Neural progenitor cell (in vitro differentiated cells): Measurements from ENCODE around the gene GOLGB1.

Experiments
- CTCF ChIP-seq: fragments of 200-600 bp; sonication (generic); IDR thresholded peaks from 2 replicates; pipeline ENCODE4 v1.5.1; 2017; ENCODE audit warnings: antibody characterized with exemption, mild to moderate bottlenecking
- EZH2phosphoT487 ChIP-seq: fragments of 200-600 bp; sonication (generic); IDR thresholded peaks from 2 replicates; pipeline ENCODE4 v1.6.1; 2017; ENCODE audit warnings: antibody characterized with exemption

DNA sequence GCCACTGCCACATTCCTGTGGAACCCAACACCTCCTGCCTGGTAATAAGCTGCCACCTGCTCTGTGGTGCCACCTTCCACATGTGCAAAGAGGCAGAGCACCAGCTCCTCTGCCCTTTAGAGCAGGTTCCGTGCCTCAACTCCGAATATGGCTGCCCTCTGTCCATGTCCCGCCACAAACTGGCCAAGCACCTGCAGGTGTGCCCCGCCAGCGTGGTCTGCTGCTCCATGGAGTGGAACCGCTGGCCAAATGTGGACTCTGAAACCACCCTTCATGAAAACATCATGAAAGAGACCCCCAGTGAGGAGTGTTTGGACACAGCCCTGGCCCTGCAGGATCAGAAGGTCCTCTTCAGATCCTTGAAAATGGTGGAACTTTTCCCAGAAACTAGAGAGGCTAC, 128.1 kb downstream of the GOLGB1 start:
- TF ChIP-seq CTCF (no peak), EZH2phosphoT487 (no peak)
